Activated T-cell treated with anti-CD3 and anti-CD28 coated beads, Interleukin-2, amount 50 U/mL, for 72 hours (primary cell): ENCODE data around the gene VAMP8. TPM values are rescaled to one million over a fixed set of nuclear protein-coding genes. Genes with fewer than 3 reads are reported as not detected.
"Not testable (repeated sequence)": the region's sequence is repeated elsewhere in the genome, so short reads cannot be mapped to it uniquely, and the experiment has no call there.

Source experiments
- ATAC-seq, 2 donors: fragments of 150-1000 bp; cut with Tn5 transposase; replicated peaks in 1 of 2; 2 replicates each; pipeline ENCODE4 v1.10.0; 2021; ENCODE audit warnings: moderate library complexity in 2 of 2, mild to moderate bottlenecking in 1 of 2
- DNase-seq, 2 donors: peaks; one replicate each; pipeline ENCODE4 v3.0.0; 2021 to 2022; ENCODE audit warnings: mixed read lengths in 1 of 2
- H3K27ac Mint-ChIP-seq: one replicate; pipeline ENCODE4 v1.8.0; 2022; ENCODE audit warnings: mild to moderate bottlenecking, moderate library complexity, mixed read lengths
- H3K27me3 Mint-ChIP-seq: one replicate; pipeline ENCODE4 v1.8.0; 2022; ENCODE audit warnings: low read depth, mixed read lengths
- H3K36me3 Mint-ChIP-seq, 2 donors: one replicate each; pipeline ENCODE4 v1.8.0; 2022; ENCODE audit warnings: mixed read lengths in 2 of 2, mild to moderate bottlenecking in 1 of 2; ENCODE audit not compliant: insufficient read depth in 2 of 2
- H3K4me1 Mint-ChIP-seq: one replicate; pipeline ENCODE4 v1.8.0; 2022; ENCODE audit warnings: low read depth, mixed read lengths
- H3K4me3 Mint-ChIP-seq, 2 donors: one replicate each; pipeline ENCODE4 v1.8.0; 2022; ENCODE audit warnings: mild to moderate bottlenecking in 2 of 2, mixed read lengths in 2 of 2, moderate library complexity in 2 of 2
- H3K9me3 Mint-ChIP-seq, 2 donors: one replicate each; pipeline ENCODE4 v1.8.0; 2022; ENCODE audit warnings: mixed read lengths in 2 of 2
- total RNA-seq, 2 donors: library from RNA; stranded (reverse); gene quantifications; one replicate each; pipeline ENCODE4 v1.2.3, GENCODE V29; 2022

The VAMP8 gene
- total RNA-seq, 2 donors from 2014 or later: 85.0 to 89.5 TPM

- no peak overlapping the region for H3K4me3 Mint-ChIP-seq
- no peaks in the 10 kb centered on the region for H3K9me3 Mint-ChIP-seq
- H3K27ac Mint-ChIP-seq: no peak overlapping the region
- H3K36me3 Mint-ChIP-seq: peaks cover 8% of the 10 kb centered on the region in 2 donors
- ATAC-seq (no peak), DNase-seq (no peak)
- H3K4me1 Mint-ChIP-seq: no peaks in the 10 kb centered on the region
- no peaks in the 10 kb centered on the region for H3K27me3 Mint-ChIP-seq
Measured at GRCh38 chr2:85550486-85550885, 26.9 kb upstream of the VAMP8 start.

GRCh38 chr2:85551698-85552678 lies 25.4 kb upstream of the VAMP8 start:
- Mint-ChIP-seq H3K9me3 (no peaks in the 10 kb centered on the region), H3K27ac (peak overlapping the region; percentile 55), H3K27me3 (no peaks in the 10 kb centered on the region), H3K4me1 (no peaks in the 10 kb centered on the region), H3K36me3 (peaks cover 8 to 9% of the 10 kb centered on the region in 2 donors), H3K4me3 (no peak overlapping the region)
- DNase-seq (peak; percentile 84 to 87), ATAC-seq (peak; percentile 51 to 70)

GRCh38 chr2:85553184-85553583 lies 24.2 kb upstream of the VAMP8 start:
- peaks cover 8 to 14% of the 10 kb centered on the region in 2 donors for H3K36me3 Mint-ChIP-seq

GRCh38 chr2:85554980-85555612 lies 22.3 kb upstream of the VAMP8 start:
- peak overlapping the region; percentile 49 for H3K27ac Mint-ChIP-seq
- H3K4me3 Mint-ChIP-seq: no peak overlapping the region
- DNase-seq: no peak
- no peaks in the 10 kb centered on the region for H3K9me3 Mint-ChIP-seq
- H3K4me1 Mint-ChIP-seq: peaks cover 21% of the 10 kb centered on the region
- peaks cover 8 to 16% of the 10 kb centered on the region in 2 donors for H3K36me3 Mint-ChIP-seq
- ATAC-seq: no peak
- no peaks in the 10 kb centered on the region for H3K27me3 Mint-ChIP-seq

More at GRCh38 chr2:85553184-85553583, 24.2 kb upstream of the VAMP8 start:
- H3K4me3 Mint-ChIP-seq: no peak overlapping the region
- peaks cover 3% of the 10 kb centered on the region for H3K4me1 Mint-ChIP-seq
- peak in 1 of 2 donors; percentile 7 for ATAC-seq
- no peaks in the 10 kb centered on the region for H3K27me3 Mint-ChIP-seq
- DNase-seq: no peak
- H3K27ac Mint-ChIP-seq: no peak overlapping the region
- no peaks in the 10 kb centered on the region for H3K9me3 Mint-ChIP-seq

GRCh38 chr2:85557130-85557529 lies 20.3 kb upstream of the VAMP8 start:
- ATAC-seq (no peak), DNase-seq (no peak)
- Mint-ChIP-seq H3K27me3 (no peaks in the 10 kb centered on the region), H3K27ac (no peak overlapping the region), H3K9me3 (no peaks in the 10 kb centered on the region), H3K36me3 (peaks cover 2 to 10% of the 10 kb centered on the region in 2 donors), H3K4me1 (peaks cover 36% of the 10 kb centered on the region), H3K4me3 (no peak overlapping the region)

DNA sequence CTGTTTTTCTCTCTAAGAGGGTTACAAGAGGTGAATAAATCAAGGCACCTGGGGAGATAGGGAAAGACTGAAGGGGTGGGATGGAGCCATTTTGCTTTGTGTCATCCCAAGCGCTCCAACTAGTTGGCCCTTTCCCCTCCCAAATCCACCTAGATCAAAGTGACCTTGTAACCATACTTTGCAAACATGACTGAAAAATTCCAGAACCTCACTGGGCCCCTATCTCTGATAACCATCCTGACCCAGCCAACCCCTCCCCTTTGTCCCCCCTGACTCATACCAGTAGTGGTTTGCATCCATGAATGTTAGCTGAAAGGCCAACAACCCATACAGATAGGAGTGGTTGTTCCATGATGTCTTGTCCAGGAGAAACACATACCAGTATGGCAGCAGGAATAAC lies 19.2 kb upstream of the VAMP8 start:
- H3K9me3 Mint-ChIP-seq: no peaks in the 10 kb centered on the region
- no peak for ATAC-seq
- no peak for DNase-seq
- H3K4me3 Mint-ChIP-seq: no peak overlapping the region
- H3K27ac Mint-ChIP-seq: peak overlapping the region; percentile 36
- peaks cover 0 to 9% of the 10 kb centered on the region in 2 donors for H3K36me3 Mint-ChIP-seq
- H3K4me1 Mint-ChIP-seq: peaks cover 42% of the 10 kb centered on the region
- H3K27me3 Mint-ChIP-seq: no peaks in the 10 kb centered on the region

- DNase-seq, H3K36me3 Mint-ChIP-seq, H3K27me3 Mint-ChIP-seq, H3K9me3 Mint-ChIP-seq, ATAC-seq: not testable (repeated sequence)
- Mint-ChIP-seq H3K4me1 (peaks cover 51% of the 10 kb centered on the region), H3K4me3 (peak overlapping the region; percentile 90 to 99), H3K27ac (peak overlapping the region; percentile 85)
Measured at GRCh38 chr2:85560403-85560726, 17.0 kb upstream of the VAMP8 start.

- peak overlapping the region; percentile 90 to 99 for H3K4me3 Mint-ChIP-seq
- H3K4me1 Mint-ChIP-seq: peaks cover 51% of the 10 kb centered on the region
- DNase-seq: peak; percentile 31 to 34
- H3K27ac Mint-ChIP-seq: peak overlapping the region; percentile 85
- no peaks in the 10 kb centered on the region for H3K9me3 Mint-ChIP-seq
- peaks cover 0 to 9% of the 10 kb centered on the region in 2 donors for H3K36me3 Mint-ChIP-seq
- ATAC-seq: peak in 1 of 2 donors; percentile 37
- H3K27me3 Mint-ChIP-seq: no peaks in the 10 kb centered on the region
Measured at GRCh38 chr2:85560812-85561279, 16.5 kb upstream of the VAMP8 start.

DNA sequence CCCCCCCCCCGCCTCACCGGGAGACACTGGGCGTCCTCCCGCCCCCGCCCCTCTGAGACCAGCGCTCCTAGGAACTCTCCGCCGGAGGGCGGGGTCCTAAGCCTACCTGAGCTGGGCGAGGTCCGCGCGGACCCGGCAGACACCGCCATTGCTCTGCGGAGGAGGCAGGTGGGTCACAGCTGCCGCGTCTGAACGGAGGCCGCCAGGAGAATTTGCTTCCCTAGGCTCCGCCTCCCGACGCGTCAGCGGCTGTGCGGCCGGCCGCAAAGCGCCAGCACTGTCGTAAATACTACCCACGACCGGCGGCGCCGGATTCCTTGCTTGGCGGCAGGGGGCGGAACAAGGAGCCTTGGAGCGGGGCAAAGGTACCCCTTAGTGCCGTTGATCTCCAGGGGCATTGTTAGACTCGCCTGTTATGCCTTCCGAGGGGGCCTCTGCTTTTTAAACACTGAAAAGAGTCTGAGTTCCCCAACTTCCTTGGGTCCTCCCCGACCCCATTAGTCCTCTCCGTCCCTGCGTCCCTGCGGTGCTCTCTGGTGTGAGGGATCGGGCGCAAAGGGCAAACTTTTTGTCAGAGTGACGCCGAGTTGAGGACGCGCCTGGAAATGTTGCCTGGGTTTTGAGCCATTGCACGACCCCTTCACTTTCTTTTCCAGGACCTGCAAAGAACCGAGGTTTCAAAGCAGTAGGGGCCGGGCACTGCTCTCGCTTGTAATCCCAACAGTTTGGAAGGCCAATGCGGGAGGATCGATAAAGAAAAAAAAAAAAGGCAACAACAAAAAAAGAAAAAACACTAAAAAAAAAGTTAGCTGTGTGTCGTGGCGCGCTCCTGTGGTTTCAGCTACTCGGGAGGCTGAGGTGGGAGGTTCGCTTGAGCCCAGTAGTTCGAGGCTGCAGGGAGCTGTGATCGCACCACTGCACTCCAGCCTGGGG lies 15.8 kb upstream of the VAMP8 start, which contains the start of gene GGCX:
Gene GGCX (minus strand): TSS at position 214 of the 933 bp plus-strand sequence. CDS start 65 bp downstream, at position 149.
- peak within 1 kb of the TSS; percentile 96 for H3K27ac Mint-ChIP-seq
- H3K36me3 Mint-ChIP-seq: peaks cover 0 to 6% of the 10 kb centered on the region in 2 donors
- H3K27me3 Mint-ChIP-seq: no peaks in the 10 kb centered on the region
- peaks cover 51% of the 10 kb centered on the region for H3K4me1 Mint-ChIP-seq
- ATAC-seq (peak; percentile 96 to 97), DNase-seq (peak; percentile 92 to 93)
- H3K4me3 Mint-ChIP-seq: peak within 1 kb of the TSS; percentile 90 to 99
- no peaks in the 10 kb centered on the region for H3K9me3 Mint-ChIP-seq

GRCh38 chr2:85564144-85564563 lies 13.2 kb upstream of the VAMP8 start:
- Mint-ChIP-seq H3K4me1 (peaks cover 39% of the 10 kb centered on the region), H3K27me3 (no peaks in the 10 kb centered on the region), H3K9me3 (no peaks in the 10 kb centered on the region), H3K4me3 (peak overlapping the region in 1 of 2 donors; percentile 26), H3K36me3 (no peaks in the 10 kb centered on the region), H3K27ac (no peak overlapping the region)
- no peak for ATAC-seq
- DNase-seq: no peak

- ATAC-seq: no peak
- Mint-ChIP-seq H3K27me3 (no peaks in the 10 kb centered on the region), H3K4me1 (peaks cover 20% of the 10 kb centered on the region), H3K4me3 (no peak overlapping the region), H3K9me3 (no peaks in the 10 kb centered on the region), H3K27ac (no peak overlapping the region), H3K36me3 (no peaks in the 10 kb centered on the region)
- DNase-seq: no peak
Measured at GRCh38 chr2:85566265-85566664, 11.1 kb upstream of the VAMP8 start.

DNA sequence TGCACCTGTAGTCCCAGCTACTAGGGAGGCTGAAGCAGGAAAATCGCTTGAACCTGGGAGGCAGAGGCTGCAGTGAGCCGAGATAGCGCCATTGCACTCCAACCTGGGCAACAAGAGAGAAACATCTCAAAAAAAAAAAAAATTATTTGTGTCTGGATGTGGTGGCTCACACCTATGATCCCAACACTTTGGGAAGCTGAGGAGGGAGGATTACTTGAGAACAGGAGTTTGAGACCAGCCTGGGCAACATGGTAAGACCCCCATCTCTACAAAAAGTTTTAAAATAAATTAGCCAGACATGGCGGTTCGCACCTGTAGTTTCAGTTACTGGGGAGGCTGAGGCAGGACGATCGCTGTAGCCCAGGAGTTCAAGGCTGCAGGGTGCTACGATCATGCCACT lies 1.6 kb upstream of the VAMP8 start:
- no peak for ATAC-seq
- H3K27me3 Mint-ChIP-seq: no peaks in the 10 kb centered on the region
- no peak overlapping the region for H3K4me3 Mint-ChIP-seq
- peaks cover 5% of the 10 kb centered on the region in 2 donors for H3K36me3 Mint-ChIP-seq
- H3K4me1 Mint-ChIP-seq: peaks cover 30% of the 10 kb centered on the region
- no peak for DNase-seq
- H3K27ac Mint-ChIP-seq: no peak overlapping the region
- H3K9me3 Mint-ChIP-seq: no peaks in the 10 kb centered on the region
